IPS DF 19.7 (cell line): Measurements from ENCODE around the gene SSR2.

Experiments used
- DNase-seq: peaks from one replicate; pipeline ENCODE4 v3.0.0-alpha.2; 2013; ENCODE audit warnings: low read depth, low spot score

SSR2 gene

DNA sequence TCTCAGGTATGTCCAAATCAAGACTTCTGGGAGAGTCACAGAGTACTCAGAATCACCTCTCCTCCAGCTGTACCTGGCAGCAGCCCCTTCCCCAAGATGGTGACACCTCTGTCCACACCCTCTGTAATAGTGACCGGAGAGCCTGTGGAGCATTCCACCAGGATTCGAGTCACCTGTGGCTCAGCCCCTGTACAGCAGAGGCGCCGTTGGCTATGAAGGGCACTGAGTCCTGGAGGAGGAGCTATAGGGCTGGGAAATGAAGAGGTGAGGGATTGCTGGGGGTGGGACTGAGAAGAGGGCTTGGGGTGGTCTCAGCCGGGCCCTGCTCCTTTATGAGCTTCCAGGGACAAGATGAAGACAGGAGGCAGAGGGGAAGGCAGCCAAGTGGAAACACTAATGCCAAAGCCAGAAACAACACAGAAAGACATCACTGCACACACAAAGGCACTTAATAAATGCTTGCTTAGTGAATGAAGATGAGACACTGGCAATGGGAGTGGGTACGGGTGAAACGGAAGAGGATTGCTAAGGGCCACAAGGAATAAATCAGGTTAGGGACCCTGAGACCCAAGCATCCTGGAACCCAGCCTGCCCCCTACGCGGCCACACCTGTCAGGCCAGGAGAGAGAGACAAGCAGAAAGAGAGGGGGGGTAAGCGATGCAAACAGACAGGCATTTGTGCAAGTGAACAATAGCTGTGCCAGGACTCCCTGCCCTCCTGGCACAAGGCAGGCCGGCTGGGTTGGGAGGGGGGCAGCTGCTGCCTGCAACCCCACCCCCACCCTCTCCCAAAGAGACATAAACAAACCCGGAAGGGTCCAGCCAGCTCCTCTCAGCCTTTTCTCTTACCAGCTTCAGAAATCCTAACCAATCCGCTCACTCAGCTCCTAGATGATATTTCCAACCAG lies 46.3 kb downstream of the SSR2 start:
- no peak for DNase-seq

DNA sequence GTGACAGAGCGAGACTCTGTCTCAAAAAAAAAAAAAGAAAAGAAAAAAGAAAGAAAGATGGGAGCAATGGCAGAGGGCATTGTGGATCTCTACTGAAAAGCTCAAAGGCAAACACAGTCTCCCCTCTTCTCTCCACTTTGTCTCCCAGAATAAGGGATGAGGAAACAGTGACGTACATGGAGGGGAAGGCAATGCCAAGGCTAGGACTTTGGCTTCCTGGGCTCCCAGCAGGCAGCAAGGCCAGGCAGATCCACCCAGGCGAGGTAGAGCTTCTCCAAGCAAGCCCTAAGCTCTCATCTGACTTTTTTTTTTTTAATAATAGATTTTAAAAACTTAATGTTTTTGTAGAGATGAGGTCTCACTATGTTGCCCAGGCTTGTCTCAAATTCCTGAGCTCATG lies 47.0 kb downstream of the SSR2 start:
- no peak for DNase-seq

DNA sequence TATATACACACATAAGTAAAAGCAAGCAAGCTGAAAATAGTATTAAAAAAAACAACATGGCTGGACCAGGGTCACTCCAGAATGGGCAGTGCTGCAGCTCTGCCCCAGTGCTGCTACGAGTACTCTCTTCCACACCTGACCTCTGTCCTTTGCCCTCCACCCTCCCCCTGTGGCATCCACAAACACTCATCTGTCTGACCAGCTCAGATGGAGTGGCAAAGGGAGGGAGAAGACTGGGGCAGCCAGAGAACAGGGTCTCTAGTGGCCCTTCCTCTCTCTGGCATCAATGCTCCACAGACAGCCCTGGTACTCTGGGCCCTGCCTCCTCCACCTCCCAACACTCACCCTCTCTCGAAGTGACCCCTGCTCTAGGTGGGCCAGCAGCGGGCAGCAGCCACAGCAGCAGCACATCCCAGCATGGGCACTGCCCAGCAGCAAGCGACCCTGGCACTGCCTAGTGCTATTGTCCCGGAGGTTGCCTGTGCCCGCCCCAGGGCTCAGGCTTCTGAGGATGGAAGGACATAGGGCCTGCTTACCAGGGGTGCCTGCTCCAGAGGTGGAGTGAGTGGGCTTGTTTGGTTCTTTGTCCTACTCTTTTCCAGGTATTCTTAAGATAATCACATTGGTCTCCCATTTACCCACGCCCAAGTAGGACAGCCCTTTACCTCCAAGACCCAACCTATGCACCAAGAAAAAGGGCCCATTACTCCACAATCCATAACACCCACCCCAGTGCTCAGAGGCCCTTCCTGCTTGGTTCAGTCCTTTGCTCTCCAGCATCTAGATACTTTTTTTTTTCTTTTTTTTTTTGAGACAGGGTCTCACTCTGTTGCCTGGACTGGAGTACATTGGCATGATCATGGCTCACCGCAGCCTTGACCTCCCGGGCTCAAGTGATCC lies 48.6 kb downstream of the SSR2 start:
- DNase-seq: no peak

DNA sequence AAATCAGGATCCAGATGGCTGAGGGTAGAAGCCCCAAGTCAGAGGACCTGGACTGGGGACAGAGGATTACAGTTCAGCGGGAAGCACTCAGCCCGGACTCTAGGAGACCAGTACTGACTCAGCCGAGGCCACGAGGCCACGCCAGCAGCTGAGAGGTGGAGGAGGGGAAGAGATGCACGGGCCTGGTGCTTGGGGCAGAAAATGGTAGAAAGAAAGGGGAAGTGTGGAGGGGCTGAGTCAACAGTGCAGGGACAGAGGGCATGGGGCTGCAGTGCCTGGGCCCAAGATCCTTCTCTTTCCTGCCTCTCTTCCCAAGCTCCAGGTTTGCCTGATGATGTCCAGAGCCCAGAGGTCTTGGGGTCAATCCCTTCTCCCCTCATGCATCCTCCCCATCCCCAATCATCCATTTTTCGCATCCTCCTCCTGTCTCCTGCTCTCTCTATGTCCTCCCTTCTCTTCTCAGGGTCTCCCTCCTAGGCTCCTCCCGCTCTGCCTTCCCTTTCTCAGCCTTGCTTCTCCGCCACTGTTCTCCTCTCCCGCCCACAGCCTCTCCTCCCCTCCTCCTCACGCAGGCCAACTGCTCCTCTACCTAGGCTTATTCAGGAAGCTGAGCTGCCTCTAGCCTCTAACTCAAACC lies 50.1 kb downstream of the SSR2 start:
- DNase-seq: no peak

DNA sequence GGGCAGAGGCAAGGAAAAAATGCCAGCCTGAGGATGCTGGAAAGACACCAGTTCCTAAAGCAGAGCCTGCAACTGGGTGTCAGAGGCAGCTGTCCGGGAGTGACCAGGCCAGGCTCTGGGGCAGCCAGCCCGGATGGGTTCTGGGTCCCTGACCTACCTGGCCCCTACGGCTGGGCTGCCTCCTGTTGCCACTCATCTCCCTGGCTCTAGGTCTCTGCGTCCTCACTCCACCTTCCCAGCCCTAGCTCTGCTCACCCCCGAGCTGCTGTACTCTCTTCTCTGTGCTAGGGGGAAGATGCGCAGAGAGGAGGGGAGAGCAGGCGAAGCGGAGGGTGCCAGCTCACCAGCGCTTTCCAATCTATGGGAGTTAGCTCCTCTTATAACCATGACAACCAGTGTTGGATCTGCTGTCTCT lies 51.4 kb downstream of the SSR2 start:
- no peak for DNase-seq

DNA sequence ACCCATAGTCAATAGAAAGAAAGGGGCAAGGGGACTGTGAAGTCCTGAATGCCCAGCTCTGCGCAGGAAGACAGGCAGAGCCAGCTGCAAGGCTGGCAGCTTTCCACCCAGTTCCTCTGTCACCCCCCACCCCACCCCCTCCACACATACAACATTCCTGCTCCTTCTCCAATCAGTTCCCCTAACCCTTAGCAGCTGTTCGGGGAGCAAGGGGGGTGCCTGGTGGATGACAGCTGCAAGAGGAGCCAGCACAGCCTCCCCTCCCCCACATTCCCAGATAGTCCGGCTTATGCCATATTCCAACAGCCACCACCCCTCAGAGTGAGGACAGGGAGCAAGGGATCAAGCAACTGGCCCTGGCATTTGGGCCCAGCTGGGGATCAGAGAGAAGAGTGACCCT lies 52.1 kb downstream of the SSR2 start:
- no peak for DNase-seq

DNA sequence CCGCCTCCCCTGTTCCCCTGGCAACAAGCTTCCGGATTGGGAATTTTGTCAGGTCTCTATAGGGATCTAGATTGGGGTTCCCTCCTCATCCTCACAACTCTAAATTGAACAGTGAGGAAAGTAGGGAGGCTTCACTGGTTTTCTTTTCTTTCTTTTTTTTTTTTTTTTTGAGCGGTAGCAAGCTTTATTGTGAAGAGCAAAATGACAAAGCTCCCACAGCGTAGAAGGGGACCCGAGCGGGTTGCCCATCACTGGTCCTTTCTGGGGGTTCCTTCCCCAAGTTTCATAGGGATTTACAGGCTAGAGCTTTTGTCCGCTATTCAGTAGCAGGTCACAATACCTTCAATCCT lies 52.7 kb downstream of the SSR2 start:
- DNase-seq: no peak

DNA sequence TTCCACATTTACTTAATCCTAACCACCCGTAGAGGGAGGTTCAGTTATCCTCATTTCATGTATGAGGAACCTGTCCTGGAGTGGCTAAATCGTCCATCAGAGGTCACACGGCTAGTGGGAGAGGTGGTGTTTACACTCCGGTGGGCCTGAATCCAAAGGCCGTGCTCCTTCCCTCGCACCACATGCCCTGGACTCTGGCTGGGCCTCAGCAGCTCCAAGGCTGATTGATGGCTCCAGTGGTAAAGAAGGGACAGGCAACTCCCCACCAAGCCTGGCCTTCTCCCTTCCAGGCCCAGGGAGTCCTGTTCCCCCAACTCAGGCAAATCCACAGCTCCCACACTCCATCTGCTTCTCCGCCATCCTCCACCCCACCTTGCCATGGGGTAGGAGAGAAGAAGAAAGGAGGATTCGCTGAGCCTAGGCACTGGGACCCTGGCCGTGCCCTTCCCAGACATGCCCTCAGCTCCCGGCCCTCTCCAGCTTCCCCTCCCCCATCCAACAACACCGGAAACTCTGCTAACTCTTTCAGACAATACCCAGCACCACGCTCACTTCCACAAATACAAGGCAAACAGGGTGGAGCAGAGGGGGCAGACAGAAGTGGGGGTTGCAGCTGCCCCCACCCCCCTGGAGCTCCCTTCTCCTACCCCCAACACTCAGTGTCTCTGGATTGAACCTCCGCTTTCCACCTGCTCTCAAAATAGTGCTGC lies 53.3 kb downstream of the SSR2 start:
- no peak for DNase-seq

DNA sequence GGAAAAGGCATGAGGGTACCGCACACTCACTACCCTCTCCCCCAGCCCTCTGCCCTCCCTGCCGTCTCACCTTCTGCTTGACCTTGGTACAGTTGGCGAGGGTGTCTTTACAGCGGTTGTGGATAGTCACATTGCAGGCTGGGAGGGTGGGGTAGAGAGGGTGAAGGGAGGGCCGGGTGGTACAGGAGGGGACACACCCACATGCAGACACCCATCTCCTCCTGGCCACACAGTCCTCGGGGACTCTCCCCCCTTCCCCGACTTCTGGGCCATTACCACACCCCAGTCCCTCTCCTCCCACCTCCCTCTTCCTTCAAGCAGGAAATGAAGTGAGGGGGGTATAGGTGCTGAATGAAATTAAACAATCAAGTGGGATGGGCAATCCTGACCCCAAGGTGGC lies 54.0 kb downstream of the SSR2 start:
- DNase-seq: no peak

DNA sequence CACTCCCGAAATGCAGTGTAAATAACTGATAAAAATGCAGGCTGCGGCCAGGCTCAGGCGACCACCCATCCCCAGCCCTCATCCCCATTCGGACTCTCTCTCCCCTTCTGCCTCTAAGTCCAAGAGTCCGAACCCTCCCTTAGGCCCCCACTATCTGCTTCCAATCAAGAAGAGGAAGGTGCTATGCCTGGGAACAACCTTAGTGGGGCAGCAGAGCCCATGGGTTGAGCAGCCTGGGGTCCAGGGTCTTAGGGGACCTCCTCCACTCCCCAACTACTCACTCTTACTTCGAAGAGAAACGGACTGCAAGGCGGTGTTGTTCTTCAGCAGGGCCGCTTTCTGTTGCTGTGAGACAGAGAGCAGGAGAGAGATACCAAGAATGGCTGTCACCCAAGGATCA lies 54.6 kb downstream of the SSR2 start:
- DNase-seq: no peak

DNA sequence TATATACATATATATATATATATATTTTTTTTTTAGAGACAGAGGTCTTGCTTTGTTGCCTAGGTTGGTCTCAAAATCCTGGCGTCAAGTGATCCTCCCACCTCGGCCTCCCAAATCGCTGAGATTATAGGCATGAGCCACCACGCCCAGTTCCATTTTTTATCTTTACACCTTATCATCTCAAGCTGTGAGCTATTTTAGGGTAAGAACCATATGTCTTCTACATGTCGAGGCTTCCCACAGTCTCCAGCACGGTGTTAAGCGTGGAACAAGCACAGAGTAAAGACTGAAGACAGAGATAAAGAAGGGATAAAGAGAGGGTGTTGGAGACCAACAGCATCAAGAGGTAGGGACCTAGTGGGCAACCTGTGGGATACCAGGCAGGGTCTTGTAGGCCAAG lies 56.6 kb downstream of the SSR2 start:
- no peak for DNase-seq

DNA sequence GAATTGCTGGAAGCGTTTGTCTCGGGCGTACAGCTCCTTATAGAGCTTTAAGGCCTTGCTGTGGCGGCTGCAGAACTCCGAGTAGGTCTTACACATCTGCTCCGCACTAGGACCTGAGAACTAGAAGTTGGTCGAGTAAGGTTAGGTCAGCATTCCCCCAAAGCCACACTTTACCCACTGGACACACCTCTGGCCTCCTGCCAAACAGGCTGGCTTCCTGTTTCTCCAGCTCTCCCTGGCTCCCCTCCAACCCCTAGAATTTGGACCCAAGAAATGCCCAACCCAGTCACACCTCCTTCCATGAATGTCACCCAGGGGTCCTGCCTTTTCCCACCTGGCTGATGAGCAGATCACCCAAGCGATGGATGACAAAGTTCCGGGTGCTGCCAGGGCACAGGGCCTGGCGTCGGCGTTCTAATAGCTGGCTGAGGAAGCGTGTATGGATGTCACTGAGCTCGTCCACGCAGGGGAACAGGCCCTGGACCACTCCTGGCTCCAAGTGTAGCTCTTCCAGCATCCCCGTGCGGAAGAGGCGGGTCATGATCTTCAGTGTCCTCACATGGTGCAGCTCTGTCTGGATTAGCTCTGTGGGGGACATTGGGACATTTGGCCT lies 58.0 kb downstream of the SSR2 start:
- no peak for DNase-seq

DNA sequence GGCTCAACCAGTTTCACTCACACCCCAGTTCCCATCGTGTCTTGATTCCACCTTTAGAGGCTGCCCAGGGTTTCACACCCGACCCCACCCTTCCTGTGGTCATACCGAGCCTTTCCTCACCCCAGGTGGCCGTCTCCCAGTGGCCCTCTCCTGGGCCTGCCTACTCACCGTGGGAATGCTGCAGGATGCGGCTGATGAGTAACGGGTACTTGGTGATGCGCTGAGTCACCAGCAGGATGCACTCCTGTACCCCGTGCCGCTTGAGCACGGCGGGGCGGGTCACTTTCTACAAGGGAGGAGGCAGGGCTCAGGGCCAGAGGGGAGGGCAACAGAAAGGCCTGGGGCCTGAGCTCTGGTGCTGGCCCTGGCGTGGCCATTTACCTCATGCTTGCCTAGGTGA lies 58.8 kb downstream of the SSR2 start:
- DNase-seq: no peak

DNA sequence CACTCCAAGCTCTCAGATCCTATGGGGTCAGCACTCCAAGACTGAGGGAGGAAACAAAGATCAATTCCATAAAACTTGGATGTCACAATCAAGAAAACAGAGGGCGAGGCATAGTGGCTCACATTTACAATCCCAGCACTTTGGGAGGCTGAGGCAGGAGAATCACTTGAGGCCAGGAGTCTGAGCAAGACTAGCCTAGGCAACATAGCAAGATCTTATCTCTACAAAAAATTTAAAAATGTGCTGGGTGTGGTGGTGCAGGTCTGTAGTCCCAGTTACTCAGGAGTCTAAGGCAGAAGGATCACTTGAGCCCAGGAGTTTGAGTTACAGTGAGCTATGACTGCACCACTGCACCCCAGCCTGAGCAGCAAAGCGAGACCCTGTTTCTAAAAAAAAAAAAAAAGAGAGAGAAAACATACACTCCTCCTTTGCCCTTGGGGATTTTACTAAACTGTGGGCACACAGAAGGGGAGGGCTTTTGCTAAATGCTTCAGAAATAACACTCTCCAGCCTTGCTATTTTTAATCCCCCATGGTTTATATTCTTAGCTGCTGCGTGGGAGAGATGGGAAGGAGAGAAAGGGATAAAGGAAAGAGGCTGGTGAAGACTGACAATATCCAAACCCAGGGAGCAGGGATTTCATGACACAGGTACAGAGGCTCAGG lies 60.5 kb downstream of the SSR2 start:
- DNase-seq: no peak
